Fibroblast of lung (primary cell): Measurements from ENCODE around the gene CACNA1F. TPM values are rescaled to one million over a fixed set of nuclear protein-coding genes. Genes with fewer than 3 reads are reported as not detected.

Experiments used
- DNase-seq, 2 donors: peaks; one replicate each; pipeline versions ENCODE4 v3.0.0 to v3.0.0-alpha.2; 2010; ENCODE audit warnings: low read depth in 2 of 2
- H2AFZ ChIP-seq: 2 replicates; pipeline ENCODE4 v1.5.1; 2012; ENCODE audit warnings: low read length, control low read depth, inconsistent platforms
- H3K27ac ChIP-seq: 2 replicates; pipeline ENCODE4 v1.5.1; 2011; ENCODE audit warnings: low read length, control low read depth; ENCODE audit not compliant: insufficient read depth
- H3K27me3 ChIP-seq: 2 replicates; pipeline ENCODE4 v1.5.1; 2011; ENCODE audit warnings: mild to moderate bottlenecking, low read length; ENCODE audit not compliant: control insufficient read depth, insufficient read depth
- H3K36me3 ChIP-seq: 2 replicates; pipeline ENCODE4 v1.5.1; 2011; ENCODE audit warnings: low read length; ENCODE audit not compliant: control insufficient read depth, insufficient read depth
- H3K4me1 ChIP-seq: 2 replicates; pipeline ENCODE4 v1.5.1; 2011; ENCODE audit warnings: low read length; ENCODE audit not compliant: control insufficient read depth, insufficient read depth; ENCODE audit errors: extremely low read depth
- H3K4me2 ChIP-seq: 2 replicates; pipeline ENCODE4 v1.5.1; 2011; ENCODE audit warnings: low read length, control low read depth; ENCODE audit not compliant: insufficient read depth; ENCODE audit errors: extremely low read depth
- H3K4me3 ChIP-seq, 4 experiments: fragments of 200-600 bp in 1 of 4; sonication (generic) in 1 of 4; replicated peaks in 1 of 4; 2 replicates each; pipeline ENCODE4 v1.5.1; 2011 to 2016; ENCODE audit warnings: low read length in 4 of 4, low read depth in 3 of 4, mild to moderate bottlenecking in 3 of 4, control low read depth in 2 of 4, inconsistent platforms in 1 of 4, mixed read lengths in 1 of 4; ENCODE audit not compliant: insufficient read depth in 1 of 4; ENCODE audit errors: control extremely low read depth in 1 of 4
- H3K79me2 ChIP-seq: 2 replicates; pipeline ENCODE4 v1.5.1; 2012; ENCODE audit warnings: mild to moderate bottlenecking, low read length, inconsistent platforms; ENCODE audit not compliant: control insufficient read depth, insufficient read depth
- H3K9ac ChIP-seq: 2 replicates; pipeline ENCODE4 v1.5.1; 2011; ENCODE audit warnings: mild to moderate bottlenecking, low read length, control low read depth; ENCODE audit not compliant: insufficient read depth
- H3K9me3 ChIP-seq: 2 replicates; pipeline ENCODE4 v1.5.1; 2012; ENCODE audit warnings: low read depth, low read length; ENCODE audit not compliant: control insufficient read depth, insufficient read depth
- H4K20me1 ChIP-seq: 2 replicates; pipeline ENCODE4 v1.5.1; 2011; ENCODE audit warnings: low read length; ENCODE audit not compliant: control insufficient read depth, insufficient read depth; ENCODE audit errors: extremely low read depth
- CTCF ChIP-seq, 2 donors: IDR thresholded peaks in 1 of 2; conservative IDR thresholded peaks in 1 of 2; 1 replicate in 1 of 2; 2 replicates in 1 of 2; pipeline ENCODE4 v1.5.1; 2011 to 2012; ENCODE audit warnings: low read length in 2 of 2, control low read depth in 1 of 2, inconsistent platforms in 1 of 2, low read depth in 1 of 2, mild to moderate bottlenecking in 1 of 2
- EZH2 ChIP-seq: IDR thresholded peaks from 2 replicates; pipeline ENCODE4 v1.5.1; 2012; ENCODE audit warnings: low read length, control low read depth, mild to moderate bottlenecking; ENCODE audit errors: missing control alignments
- polyA plus RNA-seq, 2 donors: library from polyadenylated mRNA; depleted of rRNA in 1 of 2; stranded (reverse) in 1 of 2; unstranded in 1 of 2; fragments of >200 nt; gene quantifications; 2 replicates each; pipeline ENCODE4 v1.2.1, GENCODE V29; 2011 to 2012; ENCODE audit warnings: missing spikeins in 1 of 2
- total RNA-seq: library from RNA; depleted of rRNA; stranded (reverse); fragments of >200 nt; gene quantifications from 2 replicates; pipeline ENCODE4 v1.2.1, GENCODE V29; 2014

The CACNA1F gene
- total and polyA plus RNA-seq, 2 donors (not counting 1 experiment from before 2014, with no cell fraction given), result 0.17 TPM; not detected in 1

GRCh38 chrX:49268702-49269009 is 35.5 kb upstream of the CACNA1F start:
- no peak for DNase-seq
- peak overlapping the region; percentile 92 for H3K4me2 ChIP-seq
- H3K27me3 ChIP-seq, result no peaks in the 10 kb centered on the region
- no peaks in the 10 kb centered on the region for H3K9me3 ChIP-seq
- peak overlapping the region; percentile 42 to 68 (median 58) for H3K4me3 ChIP-seq
- peak overlapping the region; percentile 50 for H3K9ac ChIP-seq
- H4K20me1 ChIP-seq, result no peaks in the 10 kb centered on the region
- peak overlapping the region; percentile 67 for H2AFZ ChIP-seq
- no peaks in the 10 kb centered on the region for H3K4me1 ChIP-seq
- H3K79me2 ChIP-seq, result peaks cover 14% of the 10 kb centered on the region
- TF ChIP-seq EZH2 (no peak), CTCF (conservative IDR thresholded peaks at IDR 0.05 in 1 of 2, IDR thresholded peaks at IDR 0.05 in 1 of 2; ENCODE audit: low read depth in 1 of 2, low read length in 2 of 2) (no peak)
- peak overlapping the region; percentile 98 for H3K27ac ChIP-seq
- no peaks in the 10 kb centered on the region for H3K36me3 ChIP-seq

GRCh38 chrX:49266523-49267445 is 33.6 kb upstream of the CACNA1F start:
- peaks cover 9% of the 10 kb centered on the region for H3K79me2 ChIP-seq
- no peaks in the 10 kb centered on the region for H4K20me1 ChIP-seq
- TF ChIP-seq EZH2, result no peak
- TF ChIP-seq CTCF (conservative IDR thresholded peaks at IDR 0.05 in 1 of 2, IDR thresholded peaks at IDR 0.05 in 1 of 2; ENCODE audit: low read depth in 1 of 2, low read length in 2 of 2), result no peak
- no peak overlapping the region for H3K27ac ChIP-seq
- no peaks in the 10 kb centered on the region for H3K4me1 ChIP-seq
- no peak overlapping the region for H3K9ac ChIP-seq
- no peaks in the 10 kb centered on the region for H3K27me3 ChIP-seq
- H3K9me3 ChIP-seq, result no peaks in the 10 kb centered on the region
- DNase-seq, result no peak
- H3K36me3 ChIP-seq, result no peaks in the 10 kb centered on the region
- no peak overlapping the region for H2AFZ ChIP-seq
- H3K4me3 ChIP-seq, result no peak overlapping the region
- H3K4me2 ChIP-seq, result no peak overlapping the region

- no peaks in the 10 kb centered on the region for H3K4me1 ChIP-seq
- TF ChIP-seq EZH2, result no peak
- no peak for TF ChIP-seq CTCF (conservative IDR thresholded peaks at IDR 0.05 in 1 of 2, IDR thresholded peaks at IDR 0.05 in 1 of 2; ENCODE audit: low read depth in 1 of 2, low read length in 2 of 2)
- no peak within 1 kb of the TSS for H3K27ac ChIP-seq
- no peak within 1 kb of the TSS for H3K4me3 ChIP-seq
- no peak within 1 kb of the TSS for H2AFZ ChIP-seq
- H3K9me3 ChIP-seq, result no peaks in the 10 kb centered on the region
- no peak within 1 kb of the TSS for H3K4me2 ChIP-seq
- H4K20me1 ChIP-seq, result no peaks in the 10 kb centered on the region
- no peaks in the 10 kb centered on the region for H3K36me3 ChIP-seq
- no peak within 1 kb of the TSS for H3K9ac ChIP-seq
- DNase-seq, result no peak
- H3K27me3 ChIP-seq, result no peaks in the 10 kb centered on the region
- no peaks in the 10 kb centered on the region for H3K79me2 ChIP-seq
Measured at GRCh38 chrX:49264460-49264859, 31.3 kb upstream of the CACNA1F start, which contains the start of gene FOXP3. Gene FOXP3, minus strand, starts transcription at chrX:49264710. Its CDS starts 6,205 bp downstream, at chrX:49258505.
